Caco-2 (cell line): ENCODE data around the gene C5orf52. TPM values are rescaled to one million over a fixed set of nuclear protein-coding genes. Genes with fewer than 3 reads are reported as not detected.

ENCODE experiments used
- BruUV-seq: library from RNA; stranded (reverse); fragments of 400-500 nt; replicated peaks from 2 replicates; lab custom pipeline; 2021; lab: Mats Ljungman, UMichigan
- CTCF ChIA-PET: fragments of 300-600 bp; sonication (Branson Sonifier 250); formaldehyde crosslinking; loops from one replicate; lab custom pipeline; 2022; ENCODE audit warnings: antibody characterized with exemption; lab: Charles Lee
- POLR2A ChIA-PET: fragments of 300-600 bp; sonication (Branson Sonifier 250); formaldehyde crosslinking; loops from one replicate; lab custom pipeline; 2022; ENCODE audit warnings: antibody characterized with exemption; lab: Charles Lee
- DNase-seq, 2 experiments: peaks; one replicate each; pipeline versions ENCODE4 v3.0.0 to v3.0.0-alpha.2; 2020 to 2022
- H3K27me3 ChIP-seq: replicated peaks from 2 replicates; pipeline ENCODE4 v1.6.0; 2011; ENCODE audit warnings: low read length; ENCODE audit not compliant: control insufficient read depth, insufficient read depth
- H3K36me3 ChIP-seq: 2 replicates; pipeline ENCODE4 v1.5.1; 2011; ENCODE audit warnings: low read length; ENCODE audit not compliant: control insufficient read depth, insufficient read depth
- H3K4me1 ChIP-seq: fragments of 250-450 bp; sonication (Bioruptor Pico); 2 replicates; pipeline ENCODE4 v1.5.1; 2020; ENCODE audit warnings: mild to moderate bottlenecking
- H3K4me3 ChIP-seq: 2 replicates; pipeline ENCODE4 v1.5.1; 2011; ENCODE audit warnings: low read depth, mild to moderate bottlenecking, control low read depth, low read length
- H3K9me3 ChIP-seq: fragments of 250-450 bp; sonication (Bioruptor Pico); 2 replicates; pipeline ENCODE4 v1.5.1; 2020; ENCODE audit warnings: mild to moderate bottlenecking, moderate library complexity
- H3K27ac Mint-ChIP-seq: one replicate; pipeline ENCODE4 v1.8.0; 2022; ENCODE audit warnings: mixed read lengths; ENCODE audit not compliant: unreplicated experiment
- H3K27me3 Mint-ChIP-seq: one replicate; pipeline ENCODE4 v1.8.0; 2022; ENCODE audit warnings: mixed read lengths; ENCODE audit not compliant: insufficient read depth, unreplicated experiment
- H3K36me3 Mint-ChIP-seq: one replicate; pipeline ENCODE4 v1.8.0; 2022; ENCODE audit warnings: mild to moderate bottlenecking, mixed read lengths; ENCODE audit not compliant: insufficient read depth, unreplicated experiment
- H3K4me1 Mint-ChIP-seq: one replicate; pipeline ENCODE4 v1.8.0; 2022; ENCODE audit warnings: low read depth, mixed read lengths; ENCODE audit not compliant: unreplicated experiment
- H3K4me3 Mint-ChIP-seq: one replicate; pipeline ENCODE4 v1.8.0; 2022; ENCODE audit warnings: mild to moderate bottlenecking, moderate library complexity, mixed read lengths; ENCODE audit not compliant: unreplicated experiment
- H3K9me3 Mint-ChIP-seq: one replicate; pipeline ENCODE4 v1.8.0; 2022; ENCODE audit warnings: mixed read lengths; ENCODE audit not compliant: unreplicated experiment
- CTCF ChIP-seq, 2 experiments: fragments of 200-600 bp in 1 of 2; IDR thresholded peaks; 1 replicate in 1 of 2; 2 replicates in 1 of 2; pipeline versions ENCODE4 v1.5.1 to v1.8.0; 2011 to 2022; ENCODE audit warnings: antibody characterized with exemption in 1 of 2, control low read depth in 1 of 2, inconsistent platforms in 1 of 2, low read depth in 1 of 2, low read length in 1 of 2, mild to moderate bottlenecking in 1 of 2, moderate library complexity in 1 of 2; ENCODE audit not compliant: insufficient read depth in 1 of 2, severe bottlenecking in 1 of 2, unreplicated experiment in 1 of 2
- intact Hi-C: fragments of 100-400 bp; cut with micrococcal nuclease; formaldehyde crosslinking; loops from one replicate; pipeline ENCODE4 v1.10.0; 2022; ENCODE audit not compliant: unreplicated experiment
- total RNA-seq: library from RNA; stranded (reverse); gene quantifications from 2 replicates; pipeline ENCODE4 v1.2.3, GENCODE V29; 2022

C5orf52 gene
- total RNA-seq, 1 experiment from 2014 or later: not detected

GRCh38 chr5:157713830-157714595 lies 42.7 kb downstream of the C5orf52 start:
- ChIA-PET POLR2A (no interaction called here), CTCF (no interaction called here)
- Histone ChIP-seq H3K36me3 (no peaks in the 10 kb centered on the region), H3K9me3 (no peaks in the 10 kb centered on the region), H3K4me3 (no peak overlapping the region), H3K4me1 (no peaks in the 10 kb centered on the region), H3K27me3 (no peaks in the 10 kb centered on the region)
- H3K4me3 Mint-ChIP-seq: no peak overlapping the region
- no peak for DNase-seq
- intact Hi-C loops: no loop called here
- H3K27ac Mint-ChIP-seq: no peak overlapping the region
- H3K4me1 Mint-ChIP-seq: no peaks in the 10 kb centered on the region
- H3K9me3 Mint-ChIP-seq: no peaks in the 10 kb centered on the region
- no peak for TF ChIP-seq CTCF (IDR thresholded peaks at IDR 0.05; ENCODE audit: insufficient read depth in 1 of 2, low read depth in 1 of 2, low read length in 1 of 2, severe bottlenecking in 1 of 2, unreplicated experiment in 1 of 2)
- no peaks in the 10 kb centered on the region for H3K27me3 Mint-ChIP-seq
- no peaks in the 10 kb centered on the region for H3K36me3 Mint-ChIP-seq
- BruUV-seq: no TSS peak

GRCh38 chr5:157714596-157714864 lies 43.2 kb downstream of the C5orf52 start:
- no peak for TF ChIP-seq CTCF (IDR thresholded peaks at IDR 0.05; ENCODE audit: insufficient read depth in 1 of 2, low read depth in 1 of 2, low read length in 1 of 2, severe bottlenecking in 1 of 2, unreplicated experiment in 1 of 2)
- Mint-ChIP-seq H3K36me3 (no peaks in the 10 kb centered on the region), H3K4me3 (no peak overlapping the region), H3K4me1 (no peaks in the 10 kb centered on the region), H3K9me3 (no peaks in the 10 kb centered on the region), H3K27ac (no peak overlapping the region), H3K27me3 (no peaks in the 10 kb centered on the region)
- BruUV-seq: no TSS peak
- Histone ChIP-seq H3K9me3 (no peaks in the 10 kb centered on the region), H3K27me3 (no peaks in the 10 kb centered on the region), H3K4me1 (no peaks in the 10 kb centered on the region), H3K36me3 (no peaks in the 10 kb centered on the region), H3K4me3 (no peak overlapping the region)
- CTCF ChIA-PET: no interaction called here
- POLR2A ChIA-PET: no interaction called here
- DNase-seq: no peak
- intact Hi-C loops: no loop called here

- Mint-ChIP-seq H3K27ac (peak overlapping the region; percentile 16), H3K4me3 (no peak overlapping the region), H3K27me3 (no peaks in the 10 kb centered on the region), H3K36me3 (no peaks in the 10 kb centered on the region), H3K9me3 (no peaks in the 10 kb centered on the region), H3K4me1 (no peaks in the 10 kb centered on the region)
- Histone ChIP-seq H3K36me3 (no peaks in the 10 kb centered on the region), H3K27me3 (no peaks in the 10 kb centered on the region), H3K9me3 (no peaks in the 10 kb centered on the region), H3K4me1 (no peaks in the 10 kb centered on the region), H3K4me3 (no peak overlapping the region)
- DNase-seq: peak in 1 of 2 experiments; percentile 64
- peak; percentile 62 to 67 for TF ChIP-seq CTCF (IDR thresholded peaks at IDR 0.05; ENCODE audit: insufficient read depth in 1 of 2, low read depth in 1 of 2, low read length in 1 of 2, severe bottlenecking in 1 of 2, unreplicated experiment in 1 of 2)
- ChIA-PET CTCF (interaction anchor here (0.7 to 1.7 kb wide), 11 partner anchors 13 to 392 kb away, joined by 3 to 11 read pairs (median 5); partner anchors contain the start of genes LSM11 and THG1L), POLR2A (interaction anchor here (1.1 to 1.4 kb wide), 2 partner anchors 13 to 67 kb away, joined by 3 read pairs; partner anchors contain the start of gene THG1L)
- intact Hi-C loops: loop anchor here (1.0 kb wide), 4 partner anchors 49 to 390 kb away; no protein-coding TSS in a partner anchor
- no TSS peak for BruUV-seq
These were observed 47.2 kb downstream of the C5orf52 start for GRCh38 chr5:157718519-157718918.
